Measurements from ENCODE around the gene IL1R2. TPM values are rescaled to one million over a fixed set of nuclear protein-coding genes. Genes with fewer than 3 reads are reported as not detected.

Gene IL1R2
- total and polyA plus RNA-seq, 2 of the 13 experiments (the other 11 are each of a cell fraction or from before 2014, with no cell fraction given) = 3.6 to 7.3 TPM

- TF ChIP-seq ZNF318 (CRISPR knock-in tag; IDR thresholded peaks at IDR 0.05) = no peak
- TF ChIP-seq NCOR1 (IDR thresholded peaks at IDR 0.05; ENCODE audit: borderline replicate concordance, low read length) = peak; percentile 88
- TF ChIP-seq SMARCE1 (IDR thresholded peaks at IDR 0.05; ENCODE audit: borderline replicate concordance) = no peak
- no peak for TF ChIP-seq SUZ12 (IDR thresholded peaks at IDR 0.05; ENCODE audit: low read depth, low read length)
- TF ChIP-seq RBAK (CRISPR knock-in tag; IDR thresholded peaks at IDR 0.05) = no peak
- TF ChIP-seq SP1 (IDR thresholded peaks at IDR 0.05) = no peak
- no peak for TF ChIP-seq SP1 (CRISPR knock-in tag; IDR thresholded peaks at IDR 0.05)
- no peak for TF ChIP-seq HHEX (CRISPR knock-in tag; IDR thresholded peaks at IDR 0.05)
- TF ChIP-seq ARHGAP35 (CRISPR knock-in tag; IDR thresholded peaks at IDR 0.05; ENCODE audit: borderline replicate concordance) = 0 out of 2 replicates have a peak, but pooled peaks have one; percentile 9
- peak; percentile 83 for TF ChIP-seq PAXIP1 (CRISPR knock-in tag; conservative IDR thresholded peaks at IDR 0.05)
- no peak for TF ChIP-seq ARNTL (CRISPR knock-in tag; IDR thresholded peaks at IDR 0.05)
- TF ChIP-seq TBX2 (CRISPR knock-in tag; IDR thresholded peaks at IDR 0.05; ENCODE audit: borderline replicate concordance) = no peak
- peak; percentile 64; the same call in 1 of the 2 replicates for TF ChIP-seq FOXK1 (CRISPR knock-in tag; IDR thresholded peaks at IDR 0.05; ENCODE audit: borderline replicate concordance, low read depth)
- no peak for TF ChIP-seq PREB (CRISPR knock-in tag; IDR thresholded peaks at IDR 0.05)
- no peak for TF ChIP-seq ZNF83 (CRISPR knock-in tag; IDR thresholded peaks at IDR 0.05; ENCODE audit: borderline replicate concordance)
- no peak for TF ChIP-seq DPF2 (CRISPR knock-in tag; IDR thresholded peaks at IDR 0.05; ENCODE audit: borderline replicate concordance, low read depth)
Measured at GRCh38 chr2:102064679-102065674, 73.2 kb downstream of the IL1R2 start (continued).
